Midbrain (tissue), 1 donor: ENCODE measurements around the gene CD300LD.
"Not testable (repeated sequence)": the region's sequence is repeated elsewhere in the genome, so short reads cannot be mapped to it uniquely, and the experiment has no call there.

ENCODE experiments used
- DNase-seq: peaks from one replicate; lab custom pipeline; 2025; lab: John Stamatoyannopoulos, UW

The CD300LD gene

DNA sequence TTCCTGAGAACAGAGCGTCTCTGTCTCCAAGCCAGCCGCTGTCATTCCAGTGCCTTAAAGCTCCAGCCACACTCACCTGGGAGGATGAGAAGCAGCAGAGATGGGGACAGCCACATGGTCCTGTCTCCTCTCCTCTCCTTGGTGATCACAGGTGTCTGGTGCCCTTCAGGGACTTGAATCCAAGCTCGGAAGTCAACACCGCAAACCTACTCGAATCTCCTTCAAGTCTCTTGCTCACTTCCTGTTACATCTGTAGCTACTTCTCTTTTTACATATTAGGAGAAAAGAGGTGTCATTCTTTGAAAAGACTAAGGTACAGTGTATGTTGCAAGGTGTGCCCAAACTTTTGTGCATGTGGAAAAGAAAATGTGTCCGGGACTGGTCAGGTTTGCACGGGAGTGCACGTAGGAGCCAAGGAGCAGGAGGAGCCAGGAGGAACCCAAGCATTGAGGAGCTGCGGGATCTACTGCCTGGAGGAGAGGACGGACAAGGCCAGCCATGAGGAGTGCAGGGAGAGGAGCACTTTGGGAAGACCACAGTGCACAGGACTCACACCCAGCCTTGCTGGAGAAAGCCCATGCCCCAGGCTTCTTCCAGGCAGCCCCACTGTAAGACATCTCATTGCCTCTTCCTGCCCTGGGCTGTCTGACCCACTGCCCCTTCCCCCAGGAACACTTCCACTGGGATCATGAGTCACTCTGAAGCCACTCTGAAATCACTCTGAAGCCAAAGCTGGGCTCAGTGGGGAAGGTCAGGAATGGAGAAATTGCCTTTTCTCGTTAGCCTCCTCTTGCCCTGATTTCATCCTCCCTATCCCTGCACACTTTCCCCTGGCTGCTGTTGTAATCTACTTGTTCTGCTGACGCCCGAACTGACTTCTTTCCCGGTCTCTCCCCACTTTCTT lies at the start of gene CD300LD:
TSS of gene CD300LD (minus strand) at position 197 of the 904 bp plus-strand sequence. CDS start at position 116, 81 bp downstream.
- DNase-seq = no peak

- DNase-seq = no peak
Measured at GRCh38 chr17:74641224-74641957, 49.3 kb upstream of the CD300LD start.

DNA sequence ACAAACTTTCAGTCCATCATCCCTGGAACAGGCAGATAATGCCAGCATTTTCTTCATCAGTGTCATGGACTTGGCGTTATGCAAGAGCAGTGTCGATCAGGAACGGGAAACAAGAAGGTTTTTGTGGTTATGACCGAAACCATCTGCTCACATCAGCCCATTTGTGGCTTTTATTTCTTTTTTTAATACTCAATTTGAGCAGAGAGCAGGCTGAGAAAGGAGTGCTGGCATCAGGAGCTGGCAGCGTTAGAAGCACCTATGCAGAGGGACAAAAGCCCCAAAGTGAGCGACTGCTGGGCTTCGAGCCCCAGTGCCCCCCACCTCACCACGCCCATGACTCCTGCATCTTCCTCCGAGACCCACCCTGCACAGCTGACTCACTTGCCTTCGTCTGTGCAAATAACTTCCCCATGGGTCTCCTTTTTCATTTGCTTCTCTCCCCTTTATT lies 47.6 kb upstream of the CD300LD start:
- peak; percentile 20 for DNase-seq

- no peak for DNase-seq
Measured at GRCh38 chr17:74637926-74638325, 45.8 kb upstream of the CD300LD start.

GRCh38 chr17:74637265-74637664 lies 45.2 kb upstream of the CD300LD start:
- DNase-seq = no peak

GRCh38 chr17:74636541-74637085 lies 44.5 kb upstream of the CD300LD start:
- not testable (repeated sequence) for DNase-seq

DNA sequence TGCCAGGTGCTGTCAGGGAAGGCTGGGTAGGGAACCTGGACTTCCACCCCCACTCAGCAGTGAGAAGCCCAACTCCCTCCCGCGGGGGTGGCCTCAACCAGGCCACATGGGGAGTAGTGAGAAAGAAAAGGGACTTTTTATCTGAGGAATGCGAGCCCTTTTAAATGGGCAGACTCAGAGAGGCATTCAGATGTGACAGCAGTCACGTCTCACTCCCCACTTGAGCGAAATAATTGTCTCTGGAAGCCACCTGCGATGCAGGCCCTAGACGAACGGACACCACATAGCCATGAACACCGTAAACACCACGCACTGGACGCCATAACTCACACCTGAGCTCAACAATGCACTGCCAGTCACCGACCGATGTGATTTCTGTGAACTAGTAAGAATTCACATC lies 43.3 kb upstream of the CD300LD start:
- no peak for DNase-seq

- DNase-seq = no peak
Measured at GRCh38 chr17:74633326-74633725, 41.2 kb upstream of the CD300LD start.

- no peak for DNase-seq
Measured at GRCh38 chr17:74632617-74633016, 40.5 kb upstream of the CD300LD start.

- peak; percentile 23 for DNase-seq
Measured at GRCh38 chr17:74631468-74632450, 39.7 kb upstream of the CD300LD start.

DNA sequence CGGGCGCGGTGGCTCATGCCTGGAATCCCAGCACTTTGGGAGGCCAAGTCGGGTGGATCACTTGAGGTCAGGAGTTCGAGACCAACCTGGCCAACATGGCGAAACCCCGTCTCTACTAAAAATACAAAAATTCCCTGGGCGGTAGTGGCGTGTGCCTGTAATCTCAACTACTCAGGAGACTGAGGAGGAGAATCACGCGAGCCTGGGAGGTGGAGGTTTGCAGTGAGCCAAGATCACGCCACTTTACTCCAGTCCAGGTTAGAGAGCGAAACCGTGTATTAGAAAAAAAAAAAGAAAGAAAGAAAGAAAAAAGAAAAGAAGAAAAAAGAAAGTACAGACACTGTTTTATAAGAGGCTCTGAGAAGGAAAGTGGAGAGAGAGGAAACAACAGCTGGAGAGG lies 38.2 kb upstream of the CD300LD start:
- not testable (repeated sequence) for DNase-seq

DNA sequence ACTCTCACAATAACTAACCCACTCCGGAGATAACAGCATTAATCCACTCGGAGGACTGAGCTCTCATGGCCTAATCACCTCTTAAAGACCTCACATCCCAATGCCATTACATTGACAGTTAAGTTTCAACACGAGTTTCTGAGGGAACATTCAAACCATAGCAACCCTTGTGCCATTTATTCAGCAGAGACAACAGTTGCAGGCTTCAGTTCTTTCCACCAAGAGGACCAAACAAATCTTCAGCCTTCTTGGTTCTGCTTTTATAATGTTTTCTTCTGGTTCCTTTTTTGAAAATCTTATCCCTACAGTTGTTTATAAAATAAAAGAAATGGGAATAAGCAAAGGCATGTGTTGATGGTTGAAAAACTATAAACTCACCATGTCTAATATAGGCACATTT lies 33.6 kb upstream of the CD300LD start:
- DNase-seq = no peak

- DNase-seq = no peak
Measured at GRCh38 chr17:74624131-74624530, 32.0 kb upstream of the CD300LD start.

GRCh38 chr17:74623693-74624093 lies 31.6 kb upstream of the CD300LD start, which contains the start of gene CD300E:
Gene CD300E, minus strand, starts transcription at chr17:74623738. Its CDS starts 117 bp downstream, at chr17:74623621.
- no peak for DNase-seq

GRCh38 chr17:74619077-74619673 lies 27.1 kb upstream of the CD300LD start:
- no peak for DNase-seq

DNA sequence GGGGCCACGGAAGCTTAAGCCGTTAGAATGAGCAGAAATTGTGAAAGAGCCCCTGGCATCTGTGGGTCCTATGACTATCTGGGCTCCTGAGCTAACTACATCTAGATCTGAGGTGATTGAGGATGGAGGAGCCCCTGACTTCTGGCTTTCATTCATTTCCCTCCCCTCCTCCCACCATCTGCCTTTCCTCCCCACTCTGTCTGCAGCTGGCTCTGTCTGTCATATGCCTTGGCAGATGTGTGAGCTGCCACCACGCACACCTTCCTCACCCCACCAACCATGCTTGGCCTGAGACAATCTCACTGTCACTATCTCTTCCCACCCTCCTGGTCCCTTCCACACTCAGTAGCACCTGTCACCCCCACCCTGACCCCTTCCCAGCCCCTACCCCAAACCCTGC lies 26.4 kb upstream of the CD300LD start:
- DNase-seq = no peak

DNA sequence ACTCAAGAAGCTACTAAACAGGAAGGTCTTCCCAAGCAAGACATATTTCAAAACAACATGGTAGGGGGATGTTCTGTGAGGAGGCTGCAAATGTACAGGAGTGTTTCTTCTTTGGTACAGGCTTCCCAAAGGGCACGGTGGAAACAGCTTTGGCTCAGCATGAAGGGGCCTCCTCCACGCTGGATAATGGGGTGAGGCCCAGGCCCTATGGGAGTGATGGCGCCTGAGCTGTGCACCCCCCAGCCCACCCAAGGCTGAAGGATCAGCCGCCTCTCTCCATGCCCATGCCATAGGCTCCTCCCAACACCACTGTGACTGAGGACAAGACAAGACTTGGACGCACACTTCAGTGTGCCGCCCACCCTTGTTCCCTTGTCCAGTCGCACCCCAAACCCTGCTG lies 24.6 kb upstream of the CD300LD start:
- no peak for DNase-seq

- DNase-seq = no peak
Measured at GRCh38 chr17:74612046-74612445, 20.0 kb upstream of the CD300LD start.

- DNase-seq = no peak
Measured at GRCh38 chr17:74610108-74610507, 18.0 kb upstream of the CD300LD start.

DNA sequence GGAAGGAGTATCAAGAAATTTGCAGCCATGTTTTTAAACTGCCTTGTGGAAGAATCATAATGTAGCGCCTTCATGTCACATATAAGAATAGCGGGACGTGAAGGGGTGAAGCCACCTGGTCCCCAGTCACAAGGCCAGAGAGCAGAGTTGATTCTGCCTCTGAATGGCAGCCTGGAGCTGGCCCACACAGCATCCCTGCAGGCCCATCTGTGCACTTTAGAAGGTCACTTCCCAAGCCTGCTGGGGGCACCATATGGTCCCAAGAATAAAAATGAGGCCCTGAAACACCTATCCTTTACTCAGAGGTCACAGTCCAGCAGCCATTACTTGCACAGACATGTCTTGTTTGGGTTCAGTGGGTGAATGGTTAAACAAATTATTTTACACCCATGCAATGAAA lies 16.4 kb upstream of the CD300LD start:
- DNase-seq = no peak

DNA sequence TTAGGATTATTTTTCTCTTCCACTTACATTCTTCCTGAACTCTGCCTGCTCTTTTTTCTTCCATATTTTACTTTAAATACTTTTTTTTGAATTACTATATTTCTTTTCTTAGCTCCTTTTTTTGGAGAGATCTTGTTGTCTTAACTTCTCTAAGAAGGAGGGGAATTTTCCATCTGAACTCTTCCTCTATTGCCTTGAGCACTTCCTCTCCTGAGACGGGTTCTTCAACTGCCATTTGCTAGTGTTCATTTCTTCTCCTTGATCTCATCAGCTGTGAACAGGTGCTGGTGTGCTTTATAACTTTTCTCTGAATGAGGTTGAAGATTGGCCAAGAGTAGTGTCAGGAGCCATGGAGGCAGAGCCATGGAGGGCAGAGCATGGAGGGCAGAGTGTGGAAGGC lies 15.1 kb upstream of the CD300LD start:
- no peak for DNase-seq
